K562 (cell line): ENCODE results near the gene TRMU. TPM values are rescaled to one million over a fixed set of nuclear protein-coding genes. Genes with fewer than 3 reads are reported as not detected.

Source experiments
- BACH1 ChIP-seq: fragments of 200-800 bp; sonication (Bioruptor generic); IDR thresholded peaks from 2 replicates; pipeline ENCODE4 v1.6.1; 2016; ENCODE audit warnings: missing genetic modification characterization, missing compliant biosample characterization
- DMBX1 ChIP-seq: fragments of 250-450 bp; sonication (Bioruptor Pico); IDR thresholded peaks from 2 replicates; pipeline ENCODE4 v1.8.0; 2022; ENCODE audit warnings: inconsistent platforms, mild to moderate bottlenecking, moderate library complexity, borderline replicate concordance
- EP300 ChIP-seq: IDR thresholded peaks from 2 replicates; pipeline ENCODE4 v1.6.1; 2012; ENCODE audit warnings: low read length, improper control_type of control experiment
- HDAC1 ChIP-seq, 2 experiments: fragments of 450-650 bp; IDR thresholded peaks; 2 replicates each; pipeline ENCODE4 v1.6.1; 2016 to 2017; ENCODE audit warnings: inconsistent platforms in 1 of 2, mild to moderate bottlenecking in 1 of 2, moderate library complexity in 1 of 2
- NRF1 ChIP-seq, 2 experiments: fragments of 450-650 bp; IDR thresholded peaks in 1 of 2; conservative IDR thresholded peaks in 1 of 2; 2 replicates each; pipeline ENCODE4 v1.6.1; 2014; ENCODE audit warnings: mild to moderate bottlenecking in 2 of 2
- RBBP5 ChIP-seq: fragments of 200-600 bp; sonication (generic); IDR thresholded peaks from 2 replicates; pipeline ENCODE4 v1.6.1; 2012; ENCODE audit warnings: borderline replicate concordance, mild to moderate bottlenecking, low read length, control low read depth, inconsistent platforms; ENCODE audit not compliant: insufficient read depth, poor library complexity, severe bottlenecking
- SPI1 ChIP-seq: IDR thresholded peaks from 2 replicates; pipeline ENCODE4 v1.6.1; 2011; ENCODE audit warnings: low read depth, low read length, control low read depth, borderline replicate concordance
- ZNF253 ChIP-seq: fragments of 250-450 bp; sonication (Bioruptor Pico); conservative IDR thresholded peaks from 2 replicates; pipeline ENCODE4 v1.6.1; 2021; ENCODE audit warnings: mild to moderate bottlenecking
- polyA plus RNA-seq, 8 experiments: library from polyadenylated mRNA; depleted of rRNA in 4 of 8; stranded (reverse) in 5 of 8; unstranded in 3 of 8; fragments of >200 nt; fragmentation: Nextera tagmentation in 2 of 8; fragmentation: Illumina TruSeq in 1 of 8; extraction: Ambion mirVana in 2 of 8; extraction: Trizol in 1 of 8; gene quantifications; 2 replicates each; pipeline versions ENCODE4 v1.2.1 to v1.2.3, GENCODE V29; 2011 to 2014; ENCODE audit warnings: inconsistent platforms in 1 of 8, missing spikeins in 1 of 8
- total RNA-seq, 7 experiments: library from RNA; depleted of rRNA in 6 of 7; stranded (reverse); fragments of >200 nt in 6 of 7; fragmentation: Illumina TruSeq in 2 of 7; extraction: Trizol in 2 of 7; gene quantifications; 2 replicates each; pipeline versions ENCODE4 v1.2.1 to v1.2.3, GENCODE V29; 2011 to 2021; ENCODE audit warnings: low replicate concordance in 1 of 7
- TF ChIP-seq, protein P1 (sequence below): fragments of 450-650 bp; IDR thresholded peaks from 2 replicates; pipeline ENCODE4 v1.6.1; 2016; ENCODE audit warnings: mild to moderate bottlenecking, moderate library complexity
- TF ChIP-seq, protein P2 (sequence below): fragments of 450-650 bp; IDR thresholded peaks from 2 replicates; pipeline ENCODE4 v1.6.1; 2017; ENCODE audit warnings: antibody characterized with exemption, mild to moderate bottlenecking

Gene TRMU
- total and polyA plus RNA-seq, 9 of the 15 experiments (the other 6 are each of a cell fraction or from before 2014, with no cell fraction given), result 2.3 to 49.9 (median 35.3) TPM

DNA sequence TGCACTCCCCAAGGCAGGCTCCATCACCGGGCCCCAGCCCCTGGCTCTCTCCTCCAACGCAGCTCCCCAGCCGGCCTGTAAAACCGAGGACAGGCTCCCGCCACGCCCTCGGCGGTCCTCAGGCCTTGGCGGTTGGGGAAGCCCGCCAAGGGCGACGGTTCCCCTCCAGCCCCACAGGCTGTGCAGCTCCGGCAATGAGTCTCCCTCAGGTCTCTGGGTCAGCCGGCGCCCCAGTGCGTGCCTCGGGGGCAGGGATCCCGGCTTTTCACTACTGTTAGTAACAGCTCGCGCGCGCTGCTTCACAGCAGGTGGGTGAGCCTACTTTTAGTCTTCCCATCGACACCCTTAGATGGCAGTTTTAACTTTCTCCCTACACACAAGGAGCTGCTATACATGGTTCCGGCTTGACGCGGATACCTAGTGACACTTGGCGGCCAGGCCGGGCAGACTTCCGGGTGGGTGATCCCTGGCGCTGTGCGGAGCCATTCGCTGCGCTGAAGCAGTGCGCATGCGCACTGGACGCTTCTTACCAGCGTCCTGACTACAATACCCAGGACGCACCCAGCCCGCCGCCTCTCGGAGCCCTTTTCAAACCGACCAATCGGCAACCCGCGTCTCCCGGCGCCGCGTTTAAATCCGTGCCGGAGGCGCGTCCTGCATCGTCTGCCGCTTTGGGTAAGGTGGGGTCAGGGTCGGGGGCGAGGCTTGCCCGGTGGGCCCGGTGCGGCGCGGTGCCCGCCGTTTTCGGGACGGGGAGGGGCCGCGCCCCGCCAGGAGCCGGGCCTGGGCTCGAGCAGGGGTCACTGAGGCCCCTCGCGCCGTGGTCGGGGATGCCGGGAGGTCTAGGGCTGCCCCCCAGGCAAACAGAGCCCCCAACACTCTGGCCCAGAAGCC, 39.0 kb upstream of the TRMU start, which contains the start of gene GTSE1 (continued):
- TF ChIP-seq, protein P1, sequence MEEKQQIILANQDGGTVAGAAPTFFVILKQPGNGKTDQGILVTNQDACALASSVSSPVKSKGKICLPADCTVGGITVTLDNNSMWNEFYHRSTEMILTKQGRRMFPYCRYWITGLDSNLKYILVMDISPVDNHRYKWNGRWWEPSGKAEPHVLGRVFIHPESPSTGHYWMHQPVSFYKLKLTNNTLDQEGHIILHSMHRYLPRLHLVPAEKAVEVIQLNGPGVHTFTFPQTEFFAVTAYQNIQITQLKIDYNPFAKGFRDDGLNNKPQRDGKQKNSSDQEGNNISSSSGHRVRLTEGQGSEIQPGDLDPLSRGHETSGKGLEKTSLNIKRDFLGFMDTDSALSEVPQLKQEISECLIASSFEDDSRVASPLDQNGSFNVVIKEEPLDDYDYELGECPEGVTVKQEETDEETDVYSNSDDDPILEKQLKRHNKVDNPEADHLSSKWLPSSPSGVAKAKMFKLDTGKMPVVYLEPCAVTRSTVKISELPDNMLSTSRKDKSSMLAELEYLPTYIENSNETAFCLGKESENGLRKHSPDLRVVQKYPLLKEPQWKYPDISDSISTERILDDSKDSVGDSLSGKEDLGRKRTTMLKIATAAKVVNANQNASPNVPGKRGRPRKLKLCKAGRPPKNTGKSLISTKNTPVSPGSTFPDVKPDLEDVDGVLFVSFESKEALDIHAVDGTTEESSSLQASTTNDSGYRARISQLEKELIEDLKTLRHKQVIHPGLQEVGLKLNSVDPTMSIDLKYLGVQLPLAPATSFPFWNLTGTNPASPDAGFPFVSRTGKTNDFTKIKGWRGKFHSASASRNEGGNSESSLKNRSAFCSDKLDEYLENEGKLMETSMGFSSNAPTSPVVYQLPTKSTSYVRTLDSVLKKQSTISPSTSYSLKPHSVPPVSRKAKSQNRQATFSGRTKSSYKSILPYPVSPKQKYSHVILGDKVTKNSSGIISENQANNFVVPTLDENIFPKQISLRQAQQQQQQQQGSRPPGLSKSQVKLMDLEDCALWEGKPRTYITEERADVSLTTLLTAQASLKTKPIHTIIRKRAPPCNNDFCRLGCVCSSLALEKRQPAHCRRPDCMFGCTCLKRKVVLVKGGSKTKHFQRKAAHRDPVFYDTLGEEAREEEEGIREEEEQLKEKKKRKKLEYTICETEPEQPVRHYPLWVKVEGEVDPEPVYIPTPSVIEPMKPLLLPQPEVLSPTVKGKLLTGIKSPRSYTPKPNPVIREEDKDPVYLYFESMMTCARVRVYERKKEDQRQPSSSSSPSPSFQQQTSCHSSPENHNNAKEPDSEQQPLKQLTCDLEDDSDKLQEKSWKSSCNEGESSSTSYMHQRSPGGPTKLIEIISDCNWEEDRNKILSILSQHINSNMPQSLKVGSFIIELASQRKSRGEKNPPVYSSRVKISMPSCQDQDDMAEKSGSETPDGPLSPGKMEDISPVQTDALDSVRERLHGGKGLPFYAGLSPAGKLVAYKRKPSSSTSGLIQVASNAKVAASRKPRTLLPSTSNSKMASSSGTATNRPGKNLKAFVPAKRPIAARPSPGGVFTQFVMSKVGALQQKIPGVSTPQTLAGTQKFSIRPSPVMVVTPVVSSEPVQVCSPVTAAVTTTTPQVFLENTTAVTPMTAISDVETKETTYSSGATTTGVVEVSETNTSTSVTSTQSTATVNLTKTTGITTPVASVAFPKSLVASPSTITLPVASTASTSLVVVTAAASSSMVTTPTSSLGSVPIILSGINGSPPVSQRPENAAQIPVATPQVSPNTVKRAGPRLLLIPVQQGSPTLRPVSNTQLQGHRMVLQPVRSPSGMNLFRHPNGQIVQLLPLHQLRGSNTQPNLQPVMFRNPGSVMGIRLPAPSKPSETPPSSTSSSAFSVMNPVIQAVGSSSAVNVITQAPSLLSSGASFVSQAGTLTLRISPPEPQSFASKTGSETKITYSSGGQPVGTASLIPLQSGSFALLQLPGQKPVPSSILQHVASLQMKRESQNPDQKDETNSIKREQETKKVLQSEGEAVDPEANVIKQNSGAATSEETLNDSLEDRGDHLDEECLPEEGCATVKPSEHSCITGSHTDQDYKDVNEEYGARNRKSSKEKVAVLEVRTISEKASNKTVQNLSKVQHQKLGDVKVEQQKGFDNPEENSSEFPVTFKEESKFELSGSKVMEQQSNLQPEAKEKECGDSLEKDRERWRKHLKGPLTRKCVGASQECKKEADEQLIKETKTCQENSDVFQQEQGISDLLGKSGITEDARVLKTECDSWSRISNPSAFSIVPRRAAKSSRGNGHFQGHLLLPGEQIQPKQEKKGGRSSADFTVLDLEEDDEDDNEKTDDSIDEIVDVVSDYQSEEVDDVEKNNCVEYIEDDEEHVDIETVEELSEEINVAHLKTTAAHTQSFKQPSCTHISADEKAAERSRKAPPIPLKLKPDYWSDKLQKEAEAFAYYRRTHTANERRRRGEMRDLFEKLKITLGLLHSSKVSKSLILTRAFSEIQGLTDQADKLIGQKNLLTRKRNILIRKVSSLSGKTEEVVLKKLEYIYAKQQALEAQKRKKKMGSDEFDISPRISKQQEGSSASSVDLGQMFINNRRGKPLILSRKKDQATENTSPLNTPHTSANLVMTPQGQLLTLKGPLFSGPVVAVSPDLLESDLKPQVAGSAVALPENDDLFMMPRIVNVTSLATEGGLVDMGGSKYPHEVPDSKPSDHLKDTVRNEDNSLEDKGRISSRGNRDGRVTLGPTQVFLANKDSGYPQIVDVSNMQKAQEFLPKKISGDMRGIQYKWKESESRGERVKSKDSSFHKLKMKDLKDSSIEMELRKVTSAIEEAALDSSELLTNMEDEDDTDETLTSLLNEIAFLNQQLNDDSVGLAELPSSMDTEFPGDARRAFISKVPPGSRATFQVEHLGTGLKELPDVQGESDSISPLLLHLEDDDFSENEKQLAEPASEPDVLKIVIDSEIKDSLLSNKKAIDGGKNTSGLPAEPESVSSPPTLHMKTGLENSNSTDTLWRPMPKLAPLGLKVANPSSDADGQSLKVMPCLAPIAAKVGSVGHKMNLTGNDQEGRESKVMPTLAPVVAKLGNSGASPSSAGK, result peak; percentile 77
- peak; percentile 46 for TF ChIP-seq RBBP5
- peak; percentile 98 to 99 for TF ChIP-seq NRF1 (conservative IDR thresholded peaks at IDR 0.05 in 1 of 2, IDR thresholded peaks at IDR 0.05 in 1 of 2)
- TF ChIP-seq DMBX1, result no peak
- no peak for TF ChIP-seq ZNF253
- TF ChIP-seq EP300, result no peak
- TF ChIP-seq BACH1 (tag), result no peak
- TF ChIP-seq, protein P2, sequence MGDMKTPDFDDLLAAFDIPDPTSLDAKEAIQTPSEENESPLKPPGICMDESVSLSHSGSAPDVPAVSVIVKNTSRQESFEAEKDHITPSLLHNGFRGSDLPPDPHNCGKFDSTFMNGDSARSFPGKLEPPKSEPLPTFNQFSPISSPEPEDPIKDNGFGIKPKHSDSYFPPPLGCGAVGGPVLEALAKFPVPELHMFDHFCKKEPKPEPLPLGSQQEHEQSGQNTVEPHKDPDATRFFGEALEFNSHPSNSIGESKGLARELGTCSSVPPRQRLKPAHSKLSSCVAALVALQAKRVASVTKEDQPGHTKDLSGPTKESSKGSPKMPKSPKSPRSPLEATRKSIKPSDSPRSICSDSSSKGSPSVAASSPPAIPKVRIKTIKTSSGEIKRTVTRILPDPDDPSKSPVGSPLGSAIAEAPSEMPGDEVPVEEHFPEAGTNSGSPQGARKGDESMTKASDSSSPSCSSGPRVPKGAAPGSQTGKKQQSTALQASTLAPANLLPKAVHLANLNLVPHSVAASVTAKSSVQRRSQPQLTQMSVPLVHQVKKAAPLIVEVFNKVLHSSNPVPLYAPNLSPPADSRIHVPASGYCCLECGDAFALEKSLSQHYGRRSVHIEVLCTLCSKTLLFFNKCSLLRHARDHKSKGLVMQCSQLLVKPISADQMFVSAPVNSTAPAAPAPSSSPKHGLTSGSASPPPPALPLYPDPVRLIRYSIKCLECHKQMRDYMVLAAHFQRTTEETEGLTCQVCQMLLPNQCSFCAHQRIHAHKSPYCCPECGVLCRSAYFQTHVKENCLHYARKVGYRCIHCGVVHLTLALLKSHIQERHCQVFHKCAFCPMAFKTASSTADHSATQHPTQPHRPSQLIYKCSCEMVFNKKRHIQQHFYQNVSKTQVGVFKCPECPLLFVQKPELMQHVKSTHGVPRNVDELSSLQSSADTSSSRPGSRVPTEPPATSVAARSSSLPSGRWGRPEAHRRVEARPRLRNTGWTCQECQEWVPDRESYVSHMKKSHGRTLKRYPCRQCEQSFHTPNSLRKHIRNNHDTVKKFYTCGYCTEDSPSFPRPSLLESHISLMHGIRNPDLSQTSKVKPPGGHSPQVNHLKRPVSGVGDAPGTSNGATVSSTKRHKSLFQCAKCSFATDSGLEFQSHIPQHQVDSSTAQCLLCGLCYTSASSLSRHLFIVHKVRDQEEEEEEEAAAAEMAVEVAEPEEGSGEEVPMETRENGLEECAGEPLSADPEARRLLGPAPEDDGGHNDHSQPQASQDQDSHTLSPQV, result peak; percentile 70; the same call in 1 of the 2 replicates
- TF ChIP-seq HDAC1 (IDR thresholded peaks at IDR 0.05), result 0 out of 4 replicates have a peak, but pooled peaks of 1 of the 2 experiments have one; percentile 49
- no peak for TF ChIP-seq SPI1
